ENCODE data around the gene PCDHGA12.
"Not testable (repeated sequence)": the region's sequence is repeated elsewhere in the genome, so short reads cannot be mapped to it uniquely, and the experiment has no call there.

The PCDHGA12 gene

DNA sequence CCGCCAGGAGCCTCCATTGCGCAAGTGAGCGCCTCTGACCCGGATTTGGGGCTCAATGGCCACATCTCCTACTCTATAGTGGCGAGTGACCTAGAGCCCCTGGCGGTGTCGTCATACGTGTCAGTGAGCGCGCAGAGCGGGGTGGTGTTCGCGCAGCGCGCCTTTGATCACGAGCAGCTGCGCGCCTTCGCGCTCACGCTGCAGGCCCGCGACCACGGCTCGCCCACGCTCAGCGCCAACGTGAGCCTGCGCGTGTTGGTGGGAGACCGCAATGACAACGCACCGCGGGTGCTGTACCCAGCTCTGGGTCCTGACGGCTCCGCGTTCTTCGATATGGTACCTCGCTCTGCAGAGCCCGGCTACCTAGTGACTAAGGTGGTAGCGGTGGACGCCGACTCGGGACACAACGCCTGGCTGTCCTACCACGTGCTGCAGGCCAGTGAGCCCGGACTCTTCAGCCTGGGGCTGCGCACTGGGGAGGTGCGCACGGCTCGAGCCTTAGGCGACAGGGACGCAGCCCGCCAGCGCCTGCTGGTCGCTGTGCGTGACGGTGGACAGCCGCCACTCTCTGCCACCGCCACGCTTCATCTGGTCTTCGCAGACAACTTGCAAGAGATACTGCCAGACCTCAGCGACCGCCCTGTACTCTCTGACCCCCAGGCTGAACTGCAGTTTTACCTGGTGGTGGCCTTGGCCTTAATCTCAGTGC is 20.6 kb upstream of the PCDHGA12 start:
- DNase-seq = no peak

DNA sequence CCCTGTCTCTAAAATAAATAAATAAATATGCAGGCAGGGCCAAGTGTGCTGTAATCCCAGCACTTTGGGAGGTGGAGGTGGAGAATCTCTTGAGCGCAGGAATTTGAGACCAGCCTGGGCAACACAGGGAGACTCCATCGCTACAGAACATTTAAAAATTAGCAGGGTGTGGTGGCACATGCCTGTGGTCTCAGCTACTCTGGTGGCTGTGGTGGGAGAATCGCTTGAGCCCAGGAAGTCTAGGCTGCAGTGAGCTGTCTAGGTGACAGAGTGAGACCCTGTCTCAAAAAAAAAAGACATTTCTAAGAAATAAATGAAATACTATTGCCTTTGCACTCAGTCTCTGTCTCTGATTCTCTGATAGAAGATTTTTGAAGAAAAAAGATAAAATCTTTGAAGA is 18.7 kb upstream of the PCDHGA12 start:
- no peak for DNase-seq

DNA sequence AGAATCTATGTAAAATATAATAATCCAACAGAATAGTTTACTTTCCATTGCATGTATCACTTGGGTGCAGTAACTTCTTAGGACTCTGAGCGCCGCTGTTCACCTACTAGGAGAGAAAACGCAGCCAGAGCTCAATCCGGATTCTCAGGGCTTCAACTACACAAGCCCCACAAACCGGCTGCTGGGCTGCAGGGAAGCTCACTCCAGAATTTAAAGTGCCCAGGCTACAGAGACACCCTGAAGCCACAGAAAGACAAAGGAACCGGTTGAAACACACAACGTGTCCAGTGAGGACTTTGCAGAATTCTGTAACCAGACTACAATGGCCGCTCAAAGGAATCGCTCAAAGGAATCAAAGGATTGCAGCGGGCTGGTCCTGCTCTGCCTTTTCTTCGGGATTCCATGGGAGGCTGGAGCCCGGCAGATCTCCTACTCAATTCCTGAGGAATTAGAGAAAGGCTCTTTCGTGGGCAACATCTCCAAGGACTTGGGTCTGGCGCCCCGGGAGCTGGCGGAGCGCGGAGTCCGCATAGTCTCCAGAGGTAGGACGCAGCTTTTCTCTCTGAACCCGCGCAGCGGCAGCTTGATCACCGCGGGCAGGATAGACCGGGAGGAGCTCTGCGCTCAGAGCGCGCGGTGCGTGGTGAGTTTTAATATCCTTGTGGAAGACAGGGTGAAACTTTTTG is 17.3 kb upstream of the PCDHGA12 start, which contains the start of gene PCDHGA10:
Gene PCDHGA10, plus strand, starts transcription at position 134 of the 686 bp plus-strand sequence. Its CDS starts 189 bp downstream, at position 323.
- DNase-seq = no peak

DNA sequence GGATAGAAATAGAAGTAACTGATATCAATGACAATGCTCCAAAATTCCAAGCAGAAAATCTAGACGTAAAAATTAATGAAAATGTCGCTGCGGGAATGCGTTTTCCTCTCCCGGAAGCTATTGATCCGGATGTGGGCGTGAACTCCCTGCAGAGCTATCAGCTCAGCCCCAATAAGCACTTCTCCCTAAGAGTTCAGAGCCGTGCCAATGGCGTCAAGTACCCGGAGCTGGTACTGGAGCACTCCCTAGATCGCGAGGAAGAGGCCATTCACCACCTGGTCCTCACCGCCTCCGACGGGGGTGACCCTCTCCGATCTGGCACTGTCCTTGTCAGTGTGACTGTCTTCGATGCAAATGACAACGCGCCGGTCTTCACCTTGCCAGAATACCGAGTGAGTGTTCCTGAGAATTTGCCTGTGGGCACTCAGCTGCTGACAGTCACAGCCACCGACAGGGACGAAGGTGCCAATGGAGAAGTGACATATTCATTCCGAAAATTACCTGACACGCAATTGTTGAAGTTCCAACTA is 16.7 kb upstream of the PCDHGA12 start:
- no peak for DNase-seq

DNA sequence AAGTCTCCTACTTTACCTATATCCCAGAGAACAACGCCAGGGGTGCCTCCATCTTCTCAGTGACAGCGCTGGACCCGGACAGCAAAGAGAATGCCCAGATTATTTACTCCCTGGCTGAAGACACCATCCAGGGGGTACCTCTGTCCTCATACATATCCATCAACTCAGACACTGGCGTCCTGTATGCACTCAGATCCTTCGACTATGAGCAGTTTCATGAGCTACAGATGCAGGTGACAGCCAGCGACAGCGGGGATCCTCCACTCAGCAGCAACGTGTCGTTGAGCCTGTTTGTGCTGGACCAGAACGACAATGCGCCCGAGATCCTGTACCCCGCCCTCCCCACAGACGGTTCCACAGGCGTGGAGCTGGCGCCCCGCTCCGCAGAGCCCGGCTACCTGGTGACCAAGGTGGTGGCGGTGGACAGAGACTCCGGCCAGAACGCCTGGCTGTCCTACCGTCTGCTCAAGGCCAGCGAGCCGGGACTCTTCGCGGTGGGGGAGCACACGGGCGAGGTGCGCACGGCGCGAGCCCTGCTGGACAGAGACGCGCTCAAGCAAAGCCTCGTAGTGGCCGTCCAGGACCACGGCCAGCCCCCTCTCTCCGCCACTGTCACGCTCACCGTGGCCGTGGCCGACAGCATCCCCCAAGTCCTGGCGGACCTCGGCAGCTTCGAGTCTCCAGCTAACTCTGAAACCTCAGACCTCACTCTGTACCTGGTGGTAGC is 15.6 kb upstream of the PCDHGA12 start:
- DNase-seq = not testable (repeated sequence)

DNA sequence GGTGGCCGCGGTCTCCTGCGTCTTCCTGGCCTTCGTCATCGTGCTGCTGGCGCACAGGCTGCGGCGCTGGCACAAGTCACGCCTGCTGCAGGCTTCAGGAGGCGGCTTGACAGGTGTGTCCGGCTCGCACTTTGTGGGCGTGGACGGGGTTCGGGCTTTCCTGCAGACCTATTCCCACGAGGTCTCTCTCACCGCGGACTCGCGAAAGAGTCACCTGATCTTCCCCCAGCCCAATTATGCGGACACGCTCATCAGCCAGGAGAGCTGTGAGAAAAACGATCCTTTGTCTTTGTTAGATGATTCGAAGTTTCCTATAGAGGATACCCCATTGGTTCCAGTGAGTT is 15.1 kb upstream of the PCDHGA12 start:
- DNase-seq = not testable (repeated sequence)

DNA sequence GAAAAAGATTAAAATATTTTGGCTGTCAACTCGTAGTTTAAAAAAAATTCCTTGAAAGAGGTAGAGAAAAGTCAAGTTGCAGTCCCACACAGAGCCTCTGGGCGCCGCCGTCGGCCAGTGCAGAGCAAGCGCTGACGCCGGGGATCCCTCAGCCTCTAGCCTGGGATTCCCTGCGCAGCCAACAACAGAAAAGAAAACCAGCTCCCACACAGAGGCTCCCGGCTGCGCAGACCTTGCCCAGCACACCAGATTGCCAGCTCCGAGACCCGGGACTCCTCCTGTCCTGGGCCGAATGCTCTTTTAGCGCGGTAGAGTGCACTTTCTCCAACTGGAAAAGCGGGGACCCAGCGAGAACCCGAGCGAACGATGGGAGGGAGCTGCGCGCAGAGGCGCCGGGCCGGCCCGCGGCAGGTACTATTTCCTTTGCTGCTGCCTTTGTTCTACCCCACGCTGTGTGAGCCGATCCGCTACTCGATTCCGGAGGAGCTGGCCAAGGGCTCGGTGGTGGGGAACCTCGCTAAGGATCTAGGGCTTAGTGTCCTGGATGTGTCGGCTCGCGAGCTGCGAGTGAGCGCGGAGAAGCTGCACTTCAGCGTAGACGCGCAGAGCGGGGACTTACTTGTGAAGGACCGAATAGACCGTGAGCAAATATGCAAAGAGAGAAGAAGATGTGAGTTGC is 12.7 kb upstream of the PCDHGA12 start, which contains the start of gene PCDHGB7:
Gene PCDHGB7, plus strand, starts transcription at position 184 of the 679 bp plus-strand sequence. Its CDS starts 183 bp downstream, at position 367.
- DNase-seq = peak in 1 of 2 donors; percentile 31

DNA sequence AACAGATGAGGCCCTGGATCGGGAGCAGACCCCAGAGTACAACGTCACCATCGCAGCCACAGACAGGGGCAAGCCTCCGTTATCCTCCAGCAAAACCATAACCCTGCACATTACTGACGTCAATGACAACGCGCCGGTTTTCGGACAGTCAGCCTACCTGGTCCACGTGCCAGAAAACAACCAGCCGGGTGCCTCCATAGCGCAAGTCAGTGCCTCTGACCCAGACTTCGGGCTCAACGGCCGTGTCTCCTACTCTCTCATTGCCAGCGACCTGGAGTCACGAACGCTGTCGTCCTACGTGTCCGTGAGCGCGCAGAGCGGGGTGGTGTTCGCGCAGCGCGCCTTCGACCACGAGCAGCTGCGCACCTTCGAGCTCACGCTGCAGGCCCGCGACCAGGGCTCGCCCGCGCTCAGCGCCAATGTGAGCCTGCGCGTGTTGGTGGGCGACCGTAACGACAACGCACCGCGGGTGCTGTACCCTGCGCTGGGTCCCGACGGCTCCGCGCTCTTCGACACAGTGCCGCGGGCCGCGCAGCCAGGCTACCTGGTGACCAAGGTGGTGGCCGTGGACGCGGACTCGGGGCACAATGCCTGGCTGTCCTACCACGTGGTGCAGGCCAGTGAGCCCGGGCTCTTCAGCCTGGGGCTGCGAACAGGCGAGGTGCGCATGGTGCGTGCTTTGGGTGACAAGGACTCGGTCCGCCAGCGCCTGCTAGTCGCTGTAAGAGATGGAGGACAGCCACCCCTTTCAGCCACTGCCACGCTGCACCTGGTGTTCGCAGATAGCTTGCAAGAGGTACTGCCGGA is 11.0 kb upstream of the PCDHGA12 start:
- no peak for DNase-seq

DNA sequence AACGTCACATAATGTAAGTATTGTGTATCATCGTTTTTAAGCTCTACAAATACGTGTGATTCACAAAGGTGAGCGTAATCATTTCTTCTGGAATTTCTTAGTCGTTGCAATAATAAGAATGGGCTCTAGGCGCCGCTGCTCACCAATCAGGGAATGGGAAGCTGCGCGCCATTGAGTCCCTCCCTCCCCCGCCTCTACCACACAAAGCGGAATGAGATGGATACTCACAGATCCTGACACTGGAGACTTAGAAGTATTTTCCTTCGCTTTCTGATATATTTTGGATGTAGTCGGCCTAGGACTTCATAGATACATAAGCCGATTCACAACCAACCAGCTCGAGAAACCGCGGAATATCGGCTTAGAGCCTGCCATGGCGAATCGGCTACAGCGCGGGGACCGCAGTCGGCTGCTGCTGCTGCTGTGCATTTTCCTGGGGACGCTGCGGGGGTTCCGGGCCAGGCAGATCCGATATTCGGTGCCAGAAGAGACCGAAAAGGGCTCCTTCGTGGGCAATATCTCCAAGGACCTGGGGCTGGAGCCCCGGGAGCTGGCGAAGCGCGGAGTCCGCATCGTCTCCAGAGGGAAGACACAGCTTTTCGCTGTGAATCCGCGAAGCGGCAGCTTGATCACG is 9.3 kb upstream of the PCDHGA12 start, which contains the start of gene PCDHGA11:
Gene PCDHGA11, plus strand, starts transcription at position 197 of the 634 bp plus-strand sequence. Its CDS starts 177 bp downstream, at position 374.
- DNase-seq = no peak

DNA sequence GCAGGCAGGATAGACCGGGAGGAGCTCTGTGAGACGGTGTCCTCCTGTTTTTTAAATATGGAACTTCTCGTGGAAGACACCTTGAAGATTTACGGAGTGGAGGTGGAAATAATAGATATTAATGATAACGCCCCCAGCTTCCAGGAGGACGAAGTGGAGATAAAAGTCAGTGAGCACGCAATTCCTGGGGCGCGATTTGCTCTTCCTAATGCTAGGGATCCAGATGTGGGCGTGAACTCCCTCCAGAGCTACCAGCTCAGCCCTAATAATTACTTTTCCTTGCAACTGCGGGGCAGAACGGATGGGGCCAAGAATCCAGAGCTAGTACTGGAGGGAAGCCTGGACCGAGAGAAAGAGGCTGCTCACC is 8.8 kb upstream of the PCDHGA12 start:
- no peak for DNase-seq

DNA sequence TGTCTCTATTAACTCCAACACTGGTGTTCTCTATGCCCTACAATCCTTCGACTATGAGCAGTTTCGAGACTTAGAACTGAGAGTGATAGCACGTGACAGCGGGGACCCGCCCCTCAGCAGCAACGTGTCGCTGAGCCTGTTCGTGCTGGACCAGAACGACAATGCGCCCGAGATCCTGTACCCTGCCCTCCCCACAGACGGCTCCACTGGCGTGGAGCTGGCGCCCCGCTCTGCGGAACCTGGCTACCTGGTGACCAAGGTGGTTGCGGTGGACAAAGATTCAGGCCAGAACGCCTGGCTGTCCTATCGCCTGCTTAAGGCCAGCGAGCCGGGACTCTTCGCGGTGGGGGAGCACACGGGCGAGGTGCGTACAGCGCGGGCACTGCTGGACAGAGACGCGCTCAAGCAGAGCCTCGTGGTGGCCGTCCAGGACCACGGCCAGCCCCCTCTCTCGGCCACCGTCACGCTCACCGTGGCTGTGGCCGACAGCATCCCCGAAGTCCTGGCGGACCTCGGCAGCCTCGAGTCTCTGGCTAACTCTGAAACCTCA is 7.5 kb upstream of the PCDHGA12 start:
- no peak for DNase-seq

DNA sequence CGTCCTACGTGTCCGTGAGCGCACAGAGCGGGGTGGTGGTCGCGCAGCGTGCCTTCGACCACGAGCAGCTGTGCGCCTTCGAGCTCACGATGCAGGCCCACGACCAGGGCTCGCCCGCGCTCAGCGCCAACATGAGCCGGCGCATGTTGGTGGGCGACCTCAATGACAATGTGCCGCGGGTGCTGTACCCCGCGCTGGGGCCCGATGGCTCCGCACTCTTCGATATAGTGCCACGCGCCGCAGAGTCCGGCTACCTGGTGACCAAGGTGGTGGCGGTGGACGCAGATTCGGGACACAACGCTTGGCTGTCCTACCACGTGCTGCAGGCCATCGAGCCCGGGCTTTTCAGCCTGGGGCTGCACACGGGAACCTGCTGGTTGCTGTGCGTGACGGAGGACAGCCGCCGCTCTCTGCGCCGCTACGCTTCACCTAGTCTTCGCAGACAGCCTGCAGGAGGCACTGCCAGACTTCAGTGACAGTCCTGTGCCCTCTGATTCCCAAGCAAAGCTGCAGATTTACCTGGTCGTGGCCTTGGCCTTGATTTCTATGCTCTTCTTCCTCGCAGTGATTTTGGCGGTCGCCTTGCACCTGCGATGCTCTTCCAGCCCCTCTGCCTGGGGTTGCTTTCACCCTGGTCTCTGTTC is 2.4 kb upstream of the PCDHGA12 start:
- DNase-seq = no peak

DNA sequence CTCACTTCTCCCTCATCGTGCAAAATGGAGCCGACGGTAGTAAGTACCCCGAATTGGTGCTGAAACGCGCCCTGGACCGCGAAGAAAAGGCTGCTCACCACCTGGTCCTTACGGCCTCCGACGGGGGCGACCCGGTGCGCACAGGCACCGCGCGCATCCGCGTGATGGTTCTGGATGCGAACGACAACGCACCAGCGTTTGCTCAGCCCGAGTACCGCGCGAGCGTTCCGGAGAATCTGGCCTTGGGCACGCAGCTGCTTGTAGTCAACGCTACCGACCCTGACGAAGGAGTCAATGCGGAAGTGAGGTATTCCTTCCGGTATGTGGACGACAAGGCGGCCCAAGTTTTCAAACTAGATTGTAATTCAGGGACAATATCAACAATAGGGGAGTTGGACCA is 979 bp downstream of the PCDHGA12 start:
- DNase-seq = no peak

DNA sequence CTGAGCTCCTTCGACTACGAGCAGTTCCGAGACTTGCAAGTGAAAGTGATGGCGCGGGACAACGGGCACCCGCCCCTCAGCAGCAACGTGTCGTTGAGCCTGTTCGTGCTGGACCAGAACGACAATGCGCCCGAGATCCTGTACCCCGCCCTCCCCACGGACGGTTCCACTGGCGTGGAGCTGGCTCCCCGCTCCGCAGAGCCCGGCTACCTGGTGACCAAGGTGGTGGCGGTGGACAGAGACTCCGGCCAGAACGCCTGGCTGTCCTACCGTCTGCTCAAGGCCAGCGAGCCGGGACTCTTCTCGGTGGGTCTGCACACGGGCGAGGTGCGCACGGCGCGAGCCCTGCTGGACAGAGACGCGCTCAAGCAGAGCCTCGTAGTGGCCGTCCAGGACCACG is 2.0 kb downstream of the PCDHGA12 start:
- DNase-seq = not testable (repeated sequence)

DNA sequence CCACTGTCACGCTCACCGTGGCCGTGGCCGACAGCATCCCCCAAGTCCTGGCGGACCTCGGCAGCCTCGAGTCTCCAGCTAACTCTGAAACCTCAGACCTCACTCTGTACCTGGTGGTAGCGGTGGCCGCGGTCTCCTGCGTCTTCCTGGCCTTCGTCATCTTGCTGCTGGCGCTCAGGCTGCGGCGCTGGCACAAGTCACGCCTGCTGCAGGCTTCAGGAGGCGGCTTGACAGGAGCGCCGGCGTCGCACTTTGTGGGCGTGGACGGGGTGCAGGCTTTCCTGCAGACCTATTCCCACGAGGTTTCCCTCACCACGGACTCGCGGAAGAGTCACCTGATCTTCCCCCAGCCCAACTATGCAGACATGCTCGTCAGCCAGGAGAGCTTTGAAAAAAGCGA is 2.4 kb downstream of the PCDHGA12 start:
- DNase-seq = not testable (repeated sequence)

DNA sequence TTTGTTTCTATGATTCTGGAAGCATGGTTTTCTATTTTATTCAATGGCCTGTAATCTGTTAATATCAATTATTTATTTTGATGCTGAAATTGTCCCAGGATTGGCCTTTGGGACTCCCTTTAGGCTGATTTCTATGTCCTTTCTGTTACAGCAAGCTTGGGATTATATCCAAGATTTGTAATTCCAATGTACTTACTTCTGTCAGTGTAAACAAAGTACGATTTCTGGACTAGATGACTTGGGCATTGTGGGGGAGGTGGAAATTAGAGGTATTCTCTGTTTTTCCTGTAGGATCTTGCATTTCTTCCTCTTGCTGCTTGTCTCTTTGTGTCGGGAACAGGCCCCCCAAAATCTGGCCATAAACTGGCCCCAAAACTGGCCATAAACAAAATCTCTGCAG is 3.7 kb downstream of the PCDHGA12 start:
- no peak for DNase-seq

DNA sequence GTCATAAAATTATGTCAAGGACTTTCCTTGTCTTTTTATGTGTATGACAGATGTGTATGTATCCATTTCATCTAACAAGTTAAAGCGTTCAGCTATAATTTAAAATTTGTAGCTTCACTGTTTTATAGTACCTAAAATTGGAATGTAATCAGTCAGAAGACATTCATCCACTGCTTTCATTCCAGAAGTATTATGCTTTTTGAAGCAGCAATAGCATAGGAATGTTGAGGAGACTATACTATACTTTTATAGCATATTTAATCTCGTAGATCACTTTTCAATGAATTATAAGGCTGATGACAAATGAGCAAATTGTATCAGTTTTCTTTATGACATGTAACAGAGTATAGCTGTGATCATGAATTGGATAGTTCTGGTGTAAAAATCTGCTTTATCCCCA is 6.9 kb downstream of the PCDHGA12 start:
- no peak for DNase-seq

DNA sequence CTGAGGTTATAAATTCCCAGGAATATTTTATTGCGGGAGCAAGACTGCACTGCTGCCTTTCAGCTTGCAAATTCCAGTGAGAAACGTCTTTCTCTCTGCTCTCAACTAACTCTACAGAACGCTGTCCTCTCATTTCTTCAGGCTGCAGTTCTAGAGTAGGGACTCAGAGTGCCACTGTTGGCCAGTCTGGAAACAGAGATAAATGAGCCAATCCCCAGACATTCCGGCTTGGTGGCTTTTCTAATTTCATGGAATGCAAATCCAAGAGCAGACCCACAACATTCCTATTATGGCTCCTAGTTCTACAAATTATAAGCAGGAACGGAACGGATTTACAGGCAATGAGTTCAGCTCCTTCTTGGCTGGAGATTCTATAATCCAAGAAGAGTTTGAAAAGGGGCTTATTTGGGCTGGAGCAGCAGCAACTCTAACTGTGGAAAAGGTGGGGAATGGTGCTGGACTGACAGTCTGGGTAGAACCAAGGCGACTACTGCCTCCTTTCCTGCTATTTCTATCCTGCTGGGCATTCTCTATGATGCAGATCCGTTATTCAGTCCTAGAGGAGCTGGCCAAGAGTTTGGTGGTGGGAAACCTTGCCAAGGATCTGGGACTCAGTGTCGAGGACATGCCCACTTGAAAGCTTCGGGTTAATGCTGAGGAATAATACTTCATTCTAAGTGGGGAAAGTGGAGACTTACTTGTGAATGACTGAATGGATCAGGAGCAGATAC is 9.3 kb downstream of the PCDHGA12 start:
- DNase-seq = no peak

DNA sequence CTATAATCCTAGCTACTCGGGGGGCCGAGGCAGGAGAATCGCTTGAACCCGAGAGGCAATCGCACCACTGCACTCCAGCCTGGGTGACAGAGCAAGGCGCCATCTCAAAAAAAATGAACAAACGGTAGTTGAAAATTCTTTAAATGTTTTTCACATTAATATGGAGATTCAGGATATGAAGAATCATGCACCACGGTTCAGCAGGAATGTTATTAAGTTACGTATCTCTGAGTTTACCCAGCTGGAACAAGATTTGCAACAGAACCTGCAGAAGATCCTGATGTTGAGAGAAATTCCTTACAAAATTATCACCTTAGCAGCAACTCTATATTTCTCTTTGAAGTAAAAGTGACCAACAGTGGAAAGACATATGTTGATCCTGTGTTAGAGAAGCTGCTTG is 10.0 kb downstream of the PCDHGA12 start:
- DNase-seq = no peak

Data from hippocampal formation (tissue), 2 donors.